GM12891 (cell line): ENCODE data around the gene EHD4.

Source experiments
- POLR2A ChIP-seq: IDR thresholded peaks from 2 replicates; pipeline ENCODE4 v1.6.1; 2011; ENCODE audit warnings: low read depth, low read length, control low read depth
- TAF1 ChIP-seq: IDR thresholded peaks from 2 replicates; pipeline ENCODE4 v1.6.1; 2011; ENCODE audit warnings: low read depth, low read length, control low read depth

- TF ChIP-seq POLR2A (no peak), TAF1 (no peak)
These were observed 20.8 kb downstream of the EHD4 start for GRCh38 chr15:41951571-41951970.
